ENCODE measurements around the gene GSTO1. TPM values are rescaled to one million over a fixed set of nuclear protein-coding genes. Genes with fewer than 3 reads are reported as not detected.

Gene GSTO1
- total and polyA plus RNA-seq, 9 of the 15 experiments (the other 6 are each of a cell fraction or from before 2014, with no cell fraction given) = 136 to 592 (median 237) TPM

DNA sequence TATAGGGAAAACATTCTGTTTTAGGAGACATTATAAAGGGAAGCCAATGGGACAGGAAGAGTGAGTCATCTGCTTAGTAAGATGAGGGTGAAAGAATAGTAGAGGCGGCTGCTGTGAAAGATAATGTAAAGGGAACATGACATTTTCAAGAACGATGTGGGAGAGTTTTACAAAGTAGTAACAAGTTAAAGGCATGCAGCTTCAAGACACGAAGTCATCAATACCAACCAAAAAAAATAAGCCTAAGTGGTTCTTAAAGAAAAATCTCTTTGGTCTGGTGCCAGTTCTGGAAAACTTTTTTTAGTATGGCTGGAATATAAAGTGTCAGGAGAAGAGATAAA, 6.1 kb downstream of the GSTO1 start (continued):
- TF ChIP-seq, protein P1, sequence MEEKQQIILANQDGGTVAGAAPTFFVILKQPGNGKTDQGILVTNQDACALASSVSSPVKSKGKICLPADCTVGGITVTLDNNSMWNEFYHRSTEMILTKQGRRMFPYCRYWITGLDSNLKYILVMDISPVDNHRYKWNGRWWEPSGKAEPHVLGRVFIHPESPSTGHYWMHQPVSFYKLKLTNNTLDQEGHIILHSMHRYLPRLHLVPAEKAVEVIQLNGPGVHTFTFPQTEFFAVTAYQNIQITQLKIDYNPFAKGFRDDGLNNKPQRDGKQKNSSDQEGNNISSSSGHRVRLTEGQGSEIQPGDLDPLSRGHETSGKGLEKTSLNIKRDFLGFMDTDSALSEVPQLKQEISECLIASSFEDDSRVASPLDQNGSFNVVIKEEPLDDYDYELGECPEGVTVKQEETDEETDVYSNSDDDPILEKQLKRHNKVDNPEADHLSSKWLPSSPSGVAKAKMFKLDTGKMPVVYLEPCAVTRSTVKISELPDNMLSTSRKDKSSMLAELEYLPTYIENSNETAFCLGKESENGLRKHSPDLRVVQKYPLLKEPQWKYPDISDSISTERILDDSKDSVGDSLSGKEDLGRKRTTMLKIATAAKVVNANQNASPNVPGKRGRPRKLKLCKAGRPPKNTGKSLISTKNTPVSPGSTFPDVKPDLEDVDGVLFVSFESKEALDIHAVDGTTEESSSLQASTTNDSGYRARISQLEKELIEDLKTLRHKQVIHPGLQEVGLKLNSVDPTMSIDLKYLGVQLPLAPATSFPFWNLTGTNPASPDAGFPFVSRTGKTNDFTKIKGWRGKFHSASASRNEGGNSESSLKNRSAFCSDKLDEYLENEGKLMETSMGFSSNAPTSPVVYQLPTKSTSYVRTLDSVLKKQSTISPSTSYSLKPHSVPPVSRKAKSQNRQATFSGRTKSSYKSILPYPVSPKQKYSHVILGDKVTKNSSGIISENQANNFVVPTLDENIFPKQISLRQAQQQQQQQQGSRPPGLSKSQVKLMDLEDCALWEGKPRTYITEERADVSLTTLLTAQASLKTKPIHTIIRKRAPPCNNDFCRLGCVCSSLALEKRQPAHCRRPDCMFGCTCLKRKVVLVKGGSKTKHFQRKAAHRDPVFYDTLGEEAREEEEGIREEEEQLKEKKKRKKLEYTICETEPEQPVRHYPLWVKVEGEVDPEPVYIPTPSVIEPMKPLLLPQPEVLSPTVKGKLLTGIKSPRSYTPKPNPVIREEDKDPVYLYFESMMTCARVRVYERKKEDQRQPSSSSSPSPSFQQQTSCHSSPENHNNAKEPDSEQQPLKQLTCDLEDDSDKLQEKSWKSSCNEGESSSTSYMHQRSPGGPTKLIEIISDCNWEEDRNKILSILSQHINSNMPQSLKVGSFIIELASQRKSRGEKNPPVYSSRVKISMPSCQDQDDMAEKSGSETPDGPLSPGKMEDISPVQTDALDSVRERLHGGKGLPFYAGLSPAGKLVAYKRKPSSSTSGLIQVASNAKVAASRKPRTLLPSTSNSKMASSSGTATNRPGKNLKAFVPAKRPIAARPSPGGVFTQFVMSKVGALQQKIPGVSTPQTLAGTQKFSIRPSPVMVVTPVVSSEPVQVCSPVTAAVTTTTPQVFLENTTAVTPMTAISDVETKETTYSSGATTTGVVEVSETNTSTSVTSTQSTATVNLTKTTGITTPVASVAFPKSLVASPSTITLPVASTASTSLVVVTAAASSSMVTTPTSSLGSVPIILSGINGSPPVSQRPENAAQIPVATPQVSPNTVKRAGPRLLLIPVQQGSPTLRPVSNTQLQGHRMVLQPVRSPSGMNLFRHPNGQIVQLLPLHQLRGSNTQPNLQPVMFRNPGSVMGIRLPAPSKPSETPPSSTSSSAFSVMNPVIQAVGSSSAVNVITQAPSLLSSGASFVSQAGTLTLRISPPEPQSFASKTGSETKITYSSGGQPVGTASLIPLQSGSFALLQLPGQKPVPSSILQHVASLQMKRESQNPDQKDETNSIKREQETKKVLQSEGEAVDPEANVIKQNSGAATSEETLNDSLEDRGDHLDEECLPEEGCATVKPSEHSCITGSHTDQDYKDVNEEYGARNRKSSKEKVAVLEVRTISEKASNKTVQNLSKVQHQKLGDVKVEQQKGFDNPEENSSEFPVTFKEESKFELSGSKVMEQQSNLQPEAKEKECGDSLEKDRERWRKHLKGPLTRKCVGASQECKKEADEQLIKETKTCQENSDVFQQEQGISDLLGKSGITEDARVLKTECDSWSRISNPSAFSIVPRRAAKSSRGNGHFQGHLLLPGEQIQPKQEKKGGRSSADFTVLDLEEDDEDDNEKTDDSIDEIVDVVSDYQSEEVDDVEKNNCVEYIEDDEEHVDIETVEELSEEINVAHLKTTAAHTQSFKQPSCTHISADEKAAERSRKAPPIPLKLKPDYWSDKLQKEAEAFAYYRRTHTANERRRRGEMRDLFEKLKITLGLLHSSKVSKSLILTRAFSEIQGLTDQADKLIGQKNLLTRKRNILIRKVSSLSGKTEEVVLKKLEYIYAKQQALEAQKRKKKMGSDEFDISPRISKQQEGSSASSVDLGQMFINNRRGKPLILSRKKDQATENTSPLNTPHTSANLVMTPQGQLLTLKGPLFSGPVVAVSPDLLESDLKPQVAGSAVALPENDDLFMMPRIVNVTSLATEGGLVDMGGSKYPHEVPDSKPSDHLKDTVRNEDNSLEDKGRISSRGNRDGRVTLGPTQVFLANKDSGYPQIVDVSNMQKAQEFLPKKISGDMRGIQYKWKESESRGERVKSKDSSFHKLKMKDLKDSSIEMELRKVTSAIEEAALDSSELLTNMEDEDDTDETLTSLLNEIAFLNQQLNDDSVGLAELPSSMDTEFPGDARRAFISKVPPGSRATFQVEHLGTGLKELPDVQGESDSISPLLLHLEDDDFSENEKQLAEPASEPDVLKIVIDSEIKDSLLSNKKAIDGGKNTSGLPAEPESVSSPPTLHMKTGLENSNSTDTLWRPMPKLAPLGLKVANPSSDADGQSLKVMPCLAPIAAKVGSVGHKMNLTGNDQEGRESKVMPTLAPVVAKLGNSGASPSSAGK (IDR thresholded peaks at IDR 0.05) = peak; percentile 65
- TF ChIP-seq POLR2G (IDR thresholded peaks at IDR 0.05; ENCODE audit: low read depth, low read length) (no peak), RAD21 (CRISPR knock-in tag; conservative IDR thresholded peaks at IDR 0.05 in 1 of 2, IDR thresholded peaks at IDR 0.05 in 1 of 2) (no peak), TCF3 (CRISPR knock-in tag; IDR thresholded peaks at IDR 0.05) (peak; percentile 74), SRSF7 (optimal IDR thresholded peaks at IDR 0.05; ENCODE audit: low read depth, low read length) (no peak), TEAD4 (IDR thresholded peaks at IDR 0.05; ENCODE audit: low read length) (peak; percentile 61), TEAD4 (CRISPR knock-in tag; IDR thresholded peaks at IDR 0.05; ENCODE audit: borderline replicate concordance) (no peak), ZNF830 (CRISPR knock-in tag; IDR thresholded peaks at IDR 0.05) (no peak), BHLHE40 (IDR thresholded peaks at IDR 0.05; ENCODE audit: low read length) (no peak), ZBTB17 (CRISPR knock-in tag; IDR thresholded peaks at IDR 0.05) (no peak), CBX8 (IDR thresholded peaks at IDR 0.05; ENCODE audit: borderline replicate concordance, extremely low read depth, low read depth, low read length, poor library complexity, severe bottlenecking) (no peak), CREM (IDR thresholded peaks at IDR 0.05; ENCODE audit: low read depth) (no peak)
